ENCODE measurements around the gene CATSPER2. TPM values are rescaled to one million over a fixed set of nuclear protein-coding genes. Genes with fewer than 3 reads are reported as not detected.
"Not testable (repeated sequence)": the region's sequence is repeated elsewhere in the genome, so short reads cannot be mapped to it uniquely, and the experiment has no call there.

CATSPER2 gene
- total RNA-seq, 1 experiment from 2014 or later: 4.6 TPM

GRCh38 chr15:43602233-43602632 is 46.4 kb downstream of the CATSPER2 start:
- not testable (repeated sequence) for DNase-seq

GRCh38 chr15:43600200-43600599 is 48.4 kb downstream of the CATSPER2 start:
- not testable (repeated sequence) for H3K4me3 Mint-ChIP-seq; H3K4me1 ChIP-seq (ENCODE audit: insufficient read depth, low read length); DNase-seq; H3K27me3 Mint-ChIP-seq (ENCODE audit: low read depth); H4K20me1 ChIP-seq (ENCODE audit: control insufficient read depth, insufficient read depth, insufficient read length); H2BK20ac ChIP-seq (ENCODE audit: low read depth, low read length, poor library complexity, severe bottlenecking); H2AK5ac ChIP-seq (ENCODE audit: insufficient read length, low read length); H3K23ac ChIP-seq (ENCODE audit: insufficient read length, low read depth, low read length); H4K91ac ChIP-seq (ENCODE audit: insufficient read length, low read depth, low read length); H3K23me2 ChIP-seq (ENCODE audit: insufficient read length, low read depth, low read length, poor library complexity, severe bottlenecking); H3K9ac ChIP-seq (ENCODE audit: extremely low read depth, insufficient read length, low read length); H3K18ac ChIP-seq (ENCODE audit: insufficient read length, low read depth, low read length); H3K4me2 ChIP-seq (ENCODE audit: insufficient read depth, insufficient read length, low read length); H3K79me1 ChIP-seq (ENCODE audit: insufficient read depth, low read depth, low read length, poor library complexity, severe bottlenecking); H3K9me3 ChIP-seq (ENCODE audit: control insufficient read depth, low read depth, low read length); H2BK5ac ChIP-seq (ENCODE audit: insufficient read length, low read length); H2BK15ac ChIP-seq (ENCODE audit: low read depth, low read length); H3K27ac ChIP-seq (ENCODE audit: insufficient read length, low read depth, low read length); H4K8ac ChIP-seq (replicated peaks; ENCODE audit: insufficient read length, low read depth, low read length); H3K14ac ChIP-seq (ENCODE audit: insufficient read depth, low read length); H3K4ac ChIP-seq (ENCODE audit: low read depth, low read length); H2BK12ac ChIP-seq (ENCODE audit: insufficient read length, low read depth, low read length); H3K79me2 ChIP-seq (ENCODE audit: insufficient read depth, low read length); H3K9me3 Mint-ChIP-seq; H4K5ac ChIP-seq (ENCODE audit: insufficient read length, low read depth, low read length); H2AFZ ChIP-seq (ENCODE audit: low read length); H3K4me1 Mint-ChIP-seq; H3K27ac Mint-ChIP-seq; H3K56ac ChIP-seq (ENCODE audit: insufficient read length, low read depth, low read length); H2BK120ac ChIP-seq (ENCODE audit: low read depth, low read length, poor library complexity, severe bottlenecking); H3K27me3 ChIP-seq (ENCODE audit: insufficient read depth, low read length); H3T11ph ChIP-seq (ENCODE audit: low read length)
- no CpG with 5 or more reads among the region's 2 CpGs for WGBS (ENCODE audit: extremely low coverage, insufficient read length, low lambda C conversion rate)
- H3K36me3 Mint-ChIP-seq (ENCODE audit: insufficient read depth in 1 of 3, low read depth in 3 of 3): peaks cover 7 to 25% (median 15%) of the 10 kb centered on the region in 3 experiments; a peak in 6 of 7 replicates

More at GRCh38 chr15:43602233-43602632, 46.4 kb downstream of the CATSPER2 start:
- H3K14ac ChIP-seq (ENCODE audit: insufficient read depth, low read length); H2BK5ac ChIP-seq (ENCODE audit: insufficient read length, low read length); H3K9me3 Mint-ChIP-seq; H4K20me1 ChIP-seq (ENCODE audit: control insufficient read depth, insufficient read depth, insufficient read length); H3K9me3 ChIP-seq (ENCODE audit: control insufficient read depth, low read depth, low read length); H2BK20ac ChIP-seq (ENCODE audit: low read depth, low read length, poor library complexity, severe bottlenecking); H2AFZ ChIP-seq (ENCODE audit: low read length); H3K23me2 ChIP-seq (ENCODE audit: insufficient read length, low read depth, low read length, poor library complexity, severe bottlenecking); H3K79me1 ChIP-seq (ENCODE audit: insufficient read depth, low read depth, low read length, poor library complexity, severe bottlenecking); H4K8ac ChIP-seq (replicated peaks; ENCODE audit: insufficient read length, low read depth, low read length); H3K4me3 Mint-ChIP-seq; H4K91ac ChIP-seq (ENCODE audit: insufficient read length, low read depth, low read length); H3K4me1 ChIP-seq (ENCODE audit: insufficient read depth, low read length); H3K4me1 Mint-ChIP-seq; H3K4me2 ChIP-seq (ENCODE audit: insufficient read depth, insufficient read length, low read length); H3K23ac ChIP-seq (ENCODE audit: insufficient read length, low read depth, low read length); H3K56ac ChIP-seq (ENCODE audit: insufficient read length, low read depth, low read length); H2AK5ac ChIP-seq (ENCODE audit: insufficient read length, low read length); H3K27me3 ChIP-seq (ENCODE audit: insufficient read depth, low read length); H3K18ac ChIP-seq (ENCODE audit: insufficient read length, low read depth, low read length); H2BK15ac ChIP-seq (ENCODE audit: low read depth, low read length); H3K27ac Mint-ChIP-seq; H3T11ph ChIP-seq (ENCODE audit: low read length); H3K27me3 Mint-ChIP-seq (ENCODE audit: low read depth); H3K79me2 ChIP-seq (ENCODE audit: insufficient read depth, low read length); H4K5ac ChIP-seq (ENCODE audit: insufficient read length, low read depth, low read length); H2BK120ac ChIP-seq (ENCODE audit: low read depth, low read length, poor library complexity, severe bottlenecking); H3K9ac ChIP-seq (ENCODE audit: extremely low read depth, insufficient read length, low read length); H3K4ac ChIP-seq (ENCODE audit: low read depth, low read length); H3K27ac ChIP-seq (ENCODE audit: insufficient read length, low read depth, low read length); H2BK12ac ChIP-seq (ENCODE audit: insufficient read length, low read depth, low read length): not testable (repeated sequence)
- H3K36me3 Mint-ChIP-seq (ENCODE audit: insufficient read depth in 1 of 3, low read depth in 3 of 3): peaks cover 3 to 18% (median 8%) of the 10 kb centered on the region in 3 experiments; a peak in 5 of 7 replicates
- WGBS (ENCODE audit: extremely low coverage, insufficient read length, low lambda C conversion rate): no CpG with 5 or more reads among the region's 6 CpGs
